HCT116 (cell line): Measurements from ENCODE around the gene FOXA1. TPM values are rescaled to one million over a fixed set of nuclear protein-coding genes. Genes with fewer than 3 reads are reported as not detected.

Source experiments
- ATAC-seq: fragments of 200-7000 bp; cut with Tn5 transposase; 2 replicates; pipeline ENCODE4 v1.9.1; 2020; ENCODE audit warnings: mild to moderate bottlenecking, moderate library complexity
- BruUV-seq: library from RNA; stranded (reverse); fragments of 400-500 nt; replicated peaks from 2 replicates; lab custom pipeline; 2021; lab: Mats Ljungman, UMichigan
- CTCF ChIA-PET: fragments of 300-600 bp; sonication (Branson Sonifier 250); formaldehyde crosslinking; loops from one replicate; lab custom pipeline; 2021; ENCODE audit warnings: antibody characterized with exemption; lab: Charles Lee
- POLR2A ChIA-PET: fragments of 300-600, 350-600 bp; sonication (Branson Sonifier 250); formaldehyde crosslinking; loops from one replicate; lab custom pipeline; 2021; ENCODE audit warnings: antibody characterized with exemption; lab: Charles Lee
- RAD21 ChIA-PET, 2 experiments: fragments of 300-600 bp; sonication (Branson Sonifier 250); formaldehyde crosslinking; loops; one replicate each; lab custom pipeline; 2023; ENCODE audit warnings: low total read pairs in 2 of 2; ENCODE audit not compliant: uncharacterized antibody in 2 of 2, unreplicated experiment in 2 of 2, low non-redundant PET in 1 of 2; lab: Charles Lee
- DNase-seq: peaks from one replicate; pipeline ENCODE4 v3.0.0-alpha.2; 2010; ENCODE audit warnings: low read depth, low spot score
- H2AFZ ChIP-seq: fragments of 200-600 bp; shearing (Covaris generic), sonication (generic); 2 replicates; pipeline ENCODE4 v1.6.1; 2017; ENCODE audit warnings: low read depth, mixed run types, mixed read lengths, antibody characterized with exemption, low read length; ENCODE audit not compliant: poor library complexity, severe bottlenecking
- H3K27ac ChIP-seq: 2 replicates; pipeline ENCODE4 v1.5.1; 2012; ENCODE audit warnings: low read depth, low read length
- H3K27me3 ChIP-seq: fragments of 200-600 bp; sonication (generic); 2 replicates; pipeline ENCODE4 v1.6.1; 2016; ENCODE audit warnings: mixed run types, low read length, mixed read lengths; ENCODE audit not compliant: insufficient read depth
- H3K36me3 ChIP-seq, 2 experiments: fragments of 200-500 bp in 1 of 2; fragments of 200-600 bp in 1 of 2; sonication (Bioruptor generic) in 1 of 2; sonication (generic) in 1 of 2; 2 replicates each; pipeline versions ENCODE4 v1.5.1 to v1.6.1; 2014 to 2016; ENCODE audit warnings: low read length in 2 of 2, inconsistent platforms in 1 of 2, mixed read lengths in 1 of 2, mixed run types in 1 of 2; ENCODE audit not compliant: insufficient read depth in 2 of 2, control insufficient read depth in 1 of 2
- H3K4me1 ChIP-seq, 2 experiments: fragments of 200-600 bp in 1 of 2; sonication (generic) in 1 of 2; 2 replicates each; pipeline versions ENCODE4 v1.5.1 to v1.6.1; 2012 to 2017; ENCODE audit warnings: low read length in 2 of 2, inconsistent platforms in 1 of 2, mild to moderate bottlenecking in 1 of 2, mixed read lengths in 1 of 2, mixed run types in 1 of 2, moderate library complexity in 1 of 2; ENCODE audit not compliant: insufficient read depth in 2 of 2, control insufficient read depth in 1 of 2
- H3K4me2 ChIP-seq: fragments of 200-600 bp; sonication (generic); 2 replicates; pipeline ENCODE4 v1.6.1; 2017; ENCODE audit warnings: mixed run types, low read length, mixed read lengths
- H3K4me3 ChIP-seq, 2 experiments: fragments of 200-600 bp in 1 of 2; sonication (generic) in 1 of 2; replicated peaks in 1 of 2; 2 replicates each; pipeline ENCODE4 v1.5.1; 2011 to 2016; ENCODE audit warnings: low read length in 2 of 2, control low read depth in 1 of 2, low read depth in 1 of 2, mild to moderate bottlenecking in 1 of 2, mixed read lengths in 1 of 2, mixed run types in 1 of 2
- H3K79me2 ChIP-seq: fragments of 200-600 bp; sonication (generic); 2 replicates; pipeline ENCODE4 v1.6.1; 2017; ENCODE audit warnings: mild to moderate bottlenecking, mixed run types, low read length, moderate library complexity, mixed read lengths; ENCODE audit not compliant: insufficient read depth
- H3K9ac ChIP-seq: fragments of 200-600 bp; sonication (generic); 2 replicates; pipeline ENCODE4 v1.6.1; 2016; ENCODE audit warnings: low read length, mixed read lengths
- H3K9me2 ChIP-seq: fragments of 200-600 bp; sonication (generic), shearing (Covaris generic); 2 replicates; pipeline ENCODE4 v1.6.1; 2017; ENCODE audit warnings: mixed run types, mild to moderate bottlenecking, moderate library complexity; ENCODE audit not compliant: insufficient read depth
- H3K9me3 ChIP-seq, 2 experiments: fragments of 200-500 bp in 1 of 2; fragments of 200-600 bp in 1 of 2; sonication (Bioruptor generic) in 1 of 2; sonication (generic) in 1 of 2; 2 replicates each; pipeline ENCODE4 v1.6.1; 2014 to 2017; ENCODE audit warnings: low read length in 2 of 2, mixed read lengths in 2 of 2, inconsistent platforms in 1 of 2, low read depth in 1 of 2, mild to moderate bottlenecking in 1 of 2, mixed run types in 1 of 2, moderate library complexity in 1 of 2; ENCODE audit not compliant: control insufficient read depth in 1 of 2, insufficient read depth in 1 of 2
- H4K20me1 ChIP-seq: fragments of 200-600 bp; sonication (generic), shearing (Covaris generic); 2 replicates; pipeline ENCODE4 v1.6.1; 2017; ENCODE audit warnings: mixed run types, mild to moderate bottlenecking, moderate library complexity; ENCODE audit not compliant: insufficient read depth
- ATF3 ChIP-seq: IDR thresholded peaks from 2 replicates; pipeline ENCODE4 v1.6.1; 2012
- CBX3 ChIP-seq: IDR thresholded peaks from 2 replicates; pipeline ENCODE4 v1.6.1; 2012; ENCODE audit warnings: low read depth
- CTCF ChIP-seq, 3 experiments: fragments of 200-600 bp in 1 of 3; sonication (generic) in 1 of 3; IDR thresholded peaks in 2 of 3; conservative IDR thresholded peaks in 1 of 3; 2 replicates each; pipeline ENCODE4 v1.5.1; 2012 to 2017; ENCODE audit warnings: low read depth in 2 of 3, low read length in 2 of 3, antibody characterized with exemption in 1 of 3, borderline replicate concordance in 1 of 3, control low read depth in 1 of 3, mild to moderate bottlenecking in 1 of 3, mixed read lengths in 1 of 3, mixed run types in 1 of 3, moderate library complexity in 1 of 3; ENCODE audit not compliant: insufficient read depth in 1 of 3
- EGR1 ChIP-seq: IDR thresholded peaks from 2 replicates; pipeline ENCODE4 v1.6.1; 2012; ENCODE audit warnings: low read depth
- ELF1 ChIP-seq: IDR thresholded peaks from 2 replicates; pipeline ENCODE4 v1.6.1; 2012; ENCODE audit warnings: low read depth, borderline replicate concordance
- EZH2 ChIP-seq: fragments of 200-600 bp; sonication (generic); IDR thresholded peaks from 2 replicates; pipeline ENCODE4 v1.6.1; 2017; ENCODE audit warnings: antibody characterized with exemption, mixed run types
- EZH2phosphoT487 ChIP-seq: fragments of 200-600 bp; IDR thresholded peaks from 2 replicates; pipeline ENCODE4 v1.6.1; 2018; ENCODE audit warnings: antibody characterized with exemption, borderline replicate concordance
- FOSL1 ChIP-seq: IDR thresholded peaks from 2 replicates; pipeline ENCODE4 v1.6.1; 2012; ENCODE audit warnings: low read depth
- POLR2A ChIP-seq: IDR thresholded peaks from 2 replicates; pipeline ENCODE4 v1.7.0; 2011; ENCODE audit warnings: borderline replicate concordance; ENCODE audit not compliant: insufficient read depth, insufficient read length; ENCODE audit errors: extremely low read depth
- POLR2AphosphoS5 ChIP-seq: IDR thresholded peaks from 2 replicates; pipeline ENCODE4 v1.6.1; 2011; ENCODE audit warnings: mild to moderate bottlenecking, low read depth, low read length, moderate library complexity
- RAD21 ChIP-seq: IDR thresholded peaks from 2 replicates; pipeline ENCODE4 v1.6.1; 2012; ENCODE audit warnings: low read depth, mild to moderate bottlenecking
- REST ChIP-seq: IDR thresholded peaks from 2 replicates; pipeline ENCODE4 v1.6.1; 2012; ENCODE audit warnings: low read depth
- SIN3A ChIP-seq: IDR thresholded peaks from 2 replicates; pipeline ENCODE4 v1.6.1; 2012; ENCODE audit warnings: low read depth
- SP1 ChIP-seq: IDR thresholded peaks from 2 replicates; pipeline ENCODE4 v1.6.1; 2012; ENCODE audit warnings: low read depth
- SRF ChIP-seq: IDR thresholded peaks from 2 replicates; pipeline ENCODE4 v1.6.1; 2012; ENCODE audit warnings: low read depth
- TCF7L2 ChIP-seq: IDR thresholded peaks from 2 replicates; pipeline ENCODE4 v1.7.0; 2011; ENCODE audit warnings: borderline replicate concordance, inconsistent platforms; ENCODE audit not compliant: insufficient read depth, insufficient read length; ENCODE audit errors: extremely low read depth
- YY1 ChIP-seq: IDR thresholded peaks from 2 replicates; pipeline ENCODE4 v1.6.1; 2011; ENCODE audit warnings: low read length, low read depth, moderate library complexity, mild to moderate bottlenecking; ENCODE audit not compliant: insufficient replicate concordance; ENCODE audit errors: extremely low read depth
- ZBTB33 ChIP-seq: IDR thresholded peaks from 2 replicates; pipeline ENCODE4 v1.6.1; 2011; ENCODE audit warnings: mild to moderate bottlenecking, low read length, moderate library complexity; ENCODE audit not compliant: insufficient replicate concordance; ENCODE audit errors: extremely low read depth
- ZFX ChIP-seq: fragments of 450-650 bp; IDR thresholded peaks from 2 replicates; pipeline ENCODE4 v1.6.1; 2017
- intact Hi-C: fragments of 100-400 bp; cut with micrococcal nuclease; formaldehyde crosslinking; loops from 2 replicates; pipeline ENCODE4 v1.10.0; 2022
- total RNA-seq: library from RNA; stranded (reverse); gene quantifications from one replicate; pipeline ENCODE4 v1.2.1, GENCODE V29; 2021; ENCODE audit not compliant: unreplicated experiment

The FOXA1 gene
- total RNA-seq, 1 experiment from 2014 or later, result 1.3 TPM

- DNase-seq, result no peak
- Histone ChIP-seq H3K4me2 (no peak overlapping the region), H3K27me3 (no peaks in the 10 kb centered on the region), H3K4me3 (no peak overlapping the region), H3K9me3 (no peaks in the 10 kb centered on the region), H3K27ac (no peak overlapping the region), H3K36me3 (no peaks in the 10 kb centered on the region), H3K9me2 (no peaks in the 10 kb centered on the region), H4K20me1 (no peaks in the 10 kb centered on the region)
- POLR2A ChIA-PET, result no interaction called here
- BruUV-seq, result no TSS peak
- no peak for ATAC-seq
- CTCF ChIA-PET, result no interaction called here
- intact Hi-C loops, result no loop called here
- RAD21 ChIA-PET, result no interaction called here
- TF ChIP-seq EGR1, result no peak
- no peak for TF ChIP-seq SP1
- TF ChIP-seq POLR2AphosphoS5, result no peak
- no peak for TF ChIP-seq YY1
- no peak for TF ChIP-seq ZFX
- no peak for TF ChIP-seq CBX3
- TF ChIP-seq ATF3, result no peak
- TF ChIP-seq ZBTB33, result no peak
- no peak for TF ChIP-seq ELF1
- no peak for TF ChIP-seq TCF7L2
- no peak for TF ChIP-seq REST
- no peak for TF ChIP-seq SRF
- no peak for TF ChIP-seq POLR2A
- TF ChIP-seq EZH2phosphoT487, result no peak
- TF ChIP-seq FOSL1, result no peak
- TF ChIP-seq RAD21, result no peak
- TF ChIP-seq CTCF (IDR thresholded peaks at IDR 0.05 in 2 of 3, conservative IDR thresholded peaks at IDR 0.05 in 1 of 3; ENCODE audit: borderline replicate concordance in 1 of 3, insufficient read depth in 1 of 3, low read depth in 2 of 3, low read length in 2 of 3), result no peak
- no peak for TF ChIP-seq SIN3A
- TF ChIP-seq EZH2, result no peak
- TF ChIP-seq, all 23 proteins: peak for 0
- Histone ChIP-seq H3K79me2 (no peaks in the 10 kb centered on the region), H2AFZ (no peak overlapping the region), H3K9ac (no peak overlapping the region), H3K4me1 (no peaks in the 10 kb centered on the region)
Observed at GRCh38 chr14:37550511-37550910, 44.5 kb downstream of the FOXA1 start.
